ENCODE results near the gene LAMA5.

The LAMA5 gene

DNA sequence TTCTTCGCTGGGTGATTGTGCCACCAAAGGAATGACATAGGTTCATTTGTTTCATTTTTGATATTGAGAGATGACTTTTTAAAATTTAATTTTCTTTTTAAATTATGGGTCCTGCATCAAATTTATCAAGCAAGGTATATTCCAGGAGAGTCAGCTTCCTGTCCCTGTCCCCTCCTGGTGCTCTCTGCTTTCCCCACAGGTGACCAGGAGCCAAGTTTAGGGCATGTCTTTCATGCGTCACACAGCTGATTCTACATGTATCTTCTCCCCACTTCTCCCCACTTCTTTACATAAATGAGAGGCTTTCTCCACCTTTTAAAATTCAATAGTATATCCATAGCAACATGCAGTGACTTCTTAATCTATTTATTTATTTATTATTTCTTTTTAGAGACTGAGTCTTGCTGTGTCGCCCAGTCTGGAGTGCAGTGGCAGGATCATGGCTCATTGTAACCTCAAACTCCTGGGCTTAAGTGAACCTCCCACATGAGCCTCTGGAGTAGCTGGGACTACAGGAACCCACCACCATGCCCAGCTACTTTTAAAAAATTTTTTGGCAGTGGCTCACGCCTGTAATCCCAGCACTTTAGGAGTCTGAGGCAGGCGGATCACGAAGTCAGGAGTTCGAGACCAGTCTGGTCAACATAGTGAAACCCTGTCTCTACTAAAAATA is 98.7 kb downstream of the LAMA5 start:
- no peak for DNase-seq

- peak in 1 of 56 donors; percentile 6 for DNase-seq
These were observed 99.6 kb downstream of the LAMA5 start for GRCh38 chr20:62267543-62267942.

DNA sequence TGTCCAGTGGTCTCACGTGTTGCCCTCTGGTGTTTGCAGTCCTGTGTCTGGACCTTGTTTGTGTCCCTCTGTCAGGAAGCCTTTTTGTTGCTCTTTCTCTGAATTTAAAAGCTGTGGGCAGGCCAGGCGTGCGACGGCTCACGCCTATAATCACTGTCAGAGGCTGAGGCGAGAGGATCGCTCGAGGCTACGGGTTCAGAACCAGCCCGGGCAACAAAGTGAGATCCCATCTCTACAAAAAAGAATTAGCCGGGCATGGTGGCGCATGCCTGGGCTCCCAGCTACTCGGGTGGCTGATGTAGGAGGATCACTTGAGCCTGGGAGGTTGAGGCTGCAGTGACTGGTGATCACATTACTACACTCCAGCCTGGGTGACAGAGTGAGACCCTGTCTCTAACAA is 100.3 kb downstream of the LAMA5 start:
- no peak for DNase-seq

DNA sequence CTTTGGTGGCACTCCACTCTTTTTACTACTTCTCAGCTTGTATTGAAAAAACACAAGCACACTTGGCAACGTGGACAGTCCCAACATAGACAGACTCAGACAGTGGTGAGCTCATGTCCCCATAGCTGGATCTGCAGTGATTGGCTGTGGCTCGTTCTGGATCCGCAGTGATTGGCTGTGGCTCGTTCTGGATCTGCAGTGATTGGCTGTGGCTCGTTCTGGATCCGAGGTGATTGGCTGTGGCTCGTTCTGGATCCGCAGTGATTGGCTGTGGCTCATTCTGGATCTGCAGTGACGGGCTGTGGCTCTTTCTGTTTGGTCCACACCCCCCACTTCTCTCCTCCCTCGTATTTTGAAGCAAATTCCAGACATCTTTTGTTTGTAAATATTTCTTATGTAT is 100.8 kb downstream of the LAMA5 start:
- DNase-seq: no peak

- DNase-seq: no peak
These were observed 101.7 kb downstream of the LAMA5 start for GRCh38 chr20:62265365-62265764.

GRCh38 chr20:62263396-62263795 is 103.7 kb downstream of the LAMA5 start:
- DNase-seq: no peak

DNA sequence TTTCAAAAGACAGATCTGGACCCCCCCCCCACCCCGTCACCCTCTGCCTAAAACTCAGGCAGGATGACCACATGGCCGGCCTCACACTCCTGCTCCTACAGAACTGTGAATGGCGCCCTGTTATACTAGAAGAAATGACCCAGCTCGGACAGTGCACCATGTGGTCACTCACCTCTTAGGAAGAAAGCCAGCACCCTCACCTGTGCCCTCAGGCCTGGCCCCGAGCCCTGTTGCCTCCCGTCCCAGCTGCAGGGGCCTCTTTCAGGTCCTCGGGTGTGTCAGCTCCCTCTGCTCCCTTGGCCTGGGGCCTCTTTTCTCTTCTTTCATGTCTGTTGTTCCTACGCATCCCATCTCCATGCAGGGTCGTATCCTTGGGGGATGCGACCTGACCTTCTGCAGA is 105.0 kb downstream of the LAMA5 start:
- DNase-seq: no peak

DNA sequence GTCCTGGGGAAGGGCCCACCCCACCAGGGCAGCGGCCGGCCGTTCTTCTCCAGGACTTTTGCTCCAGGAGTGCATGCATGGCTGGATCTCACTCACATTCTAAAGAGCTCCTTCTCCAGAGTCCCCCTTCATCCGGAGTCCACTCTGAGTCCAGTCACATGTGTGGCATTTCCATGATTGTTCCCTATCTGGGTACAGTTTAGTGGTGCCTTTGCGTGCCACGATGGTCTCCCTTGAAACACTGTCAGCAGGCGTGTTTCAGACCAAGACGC is 107.9 kb downstream of the LAMA5 start:
- no peak for DNase-seq

Data from amygdala (tissue), 56 donors.